GM12872 (cell line): ENCODE results near the gene SYCN.

Experiments used
- CTCF ChIP-seq: IDR thresholded peaks from 3 replicates; pipeline ENCODE4 v1.5.1; 2011; ENCODE audit warnings: low read depth, mild to moderate bottlenecking, low read length, moderate library complexity; ENCODE audit not compliant: insufficient read depth

Gene SYCN

DNA sequence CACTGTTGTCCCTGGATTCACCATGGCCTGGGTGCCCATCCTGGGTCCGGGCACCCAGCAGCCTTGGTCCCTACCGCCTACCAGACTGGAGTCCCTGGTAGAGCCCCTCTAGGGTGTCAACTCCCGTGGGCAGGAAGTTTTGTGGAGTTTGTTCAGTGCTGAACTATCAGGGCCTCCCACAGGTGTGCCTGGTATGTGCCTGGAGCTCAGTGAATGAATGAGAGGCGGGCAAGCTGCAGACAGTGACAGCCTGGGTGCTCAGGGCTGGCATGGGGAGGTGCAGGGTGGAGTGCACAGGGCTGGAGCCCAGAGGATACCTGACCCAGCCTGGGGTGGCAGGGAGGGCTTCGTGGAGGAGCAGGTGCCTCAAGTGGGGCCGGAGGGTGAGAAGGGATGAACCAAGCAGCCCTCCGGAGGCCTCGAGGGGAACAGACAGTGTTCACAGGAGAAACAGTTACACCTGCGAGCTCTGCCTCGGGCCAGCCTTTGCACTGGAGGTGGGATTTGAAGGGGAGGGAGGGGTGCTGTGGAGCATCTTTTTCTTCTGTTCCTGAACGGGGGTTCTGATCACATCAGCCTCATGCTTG lies 48.9 kb downstream of the SYCN start:
- TF ChIP-seq CTCF = no peak

- no peak for TF ChIP-seq CTCF
Observed at GRCh38 chr19:39154629-39155100, 49.4 kb downstream of the SYCN start.

DNA sequence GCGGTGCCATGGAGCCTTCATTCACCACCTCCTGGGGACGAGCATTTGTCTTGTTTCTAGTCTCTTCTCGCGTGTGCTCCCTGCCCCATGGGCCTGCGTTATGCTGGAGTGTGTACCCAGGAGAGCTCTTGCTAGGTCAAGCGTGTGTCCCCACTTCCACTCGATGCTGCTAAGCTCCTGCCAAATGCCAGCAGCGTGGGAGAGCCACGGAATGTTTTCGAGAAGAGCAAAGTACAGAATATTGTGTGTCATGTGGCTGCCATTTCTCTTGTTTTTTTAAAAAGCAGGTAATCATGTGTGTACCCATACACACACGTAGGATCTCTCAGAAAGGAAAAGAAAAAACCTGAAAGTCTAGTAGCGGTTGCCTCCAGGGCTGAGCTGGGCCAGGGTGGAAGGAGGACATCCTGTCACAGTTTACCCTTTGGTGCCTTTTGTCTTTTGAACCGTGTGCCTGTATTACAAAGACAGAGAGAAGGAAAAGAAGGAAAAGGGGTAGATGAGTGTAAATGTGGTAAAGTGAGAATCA lies 49.9 kb downstream of the SYCN start:
- no peak for TF ChIP-seq CTCF
